ENCODE data around the gene HCFC1R1. TPM values are rescaled to one million over a fixed set of nuclear protein-coding genes. Genes with fewer than 3 reads are reported as not detected.
A peak's percentile ranks its signal among the peaks of the same experiment; 100 is the strongest.

The HCFC1R1 gene
- total RNA-seq, 1 experiment from 2014 or later: 28.1 TPM

- DNase-seq (ENCODE audit: low read depth): no peak
Observed at GRCh38 chr16:3001316-3001715, 22.4 kb downstream of the HCFC1R1 start.

- DNase-seq (ENCODE audit: low read depth): no peak
Observed at GRCh38 chr16:3000540-3000939, 23.2 kb downstream of the HCFC1R1 start.

GRCh38 chr16:2999929-3000328 lies 23.8 kb downstream of the HCFC1R1 start:
- no peak for DNase-seq (ENCODE audit: low read depth)

- DNase-seq (ENCODE audit: low read depth): no peak
Observed at GRCh38 chr16:2996298-2996697, 27.4 kb downstream of the HCFC1R1 start.

GRCh38 chr16:2992383-2993081 lies 31.2 kb downstream of the HCFC1R1 start:
- no peak for DNase-seq (ENCODE audit: low read depth)

GRCh38 chr16:2991566-2992261 lies 32.0 kb downstream of the HCFC1R1 start:
- DNase-seq (ENCODE audit: low read depth): no peak

- no peak for DNase-seq (ENCODE audit: low read depth)
Observed at GRCh38 chr16:2990891-2991290, 32.9 kb downstream of the HCFC1R1 start.

GRCh38 chr16:2988590-2989099 lies 35.1 kb downstream of the HCFC1R1 start:
- DNase-seq (ENCODE audit: low read depth): no peak

- no peak for DNase-seq (ENCODE audit: low read depth)
Observed at GRCh38 chr16:2987833-2988232, 35.9 kb downstream of the HCFC1R1 start.

GRCh38 chr16:2987286-2987685 lies 36.5 kb downstream of the HCFC1R1 start:
- no peak for DNase-seq (ENCODE audit: low read depth)

GRCh38 chr16:2986623-2987188 lies 37.0 kb downstream of the HCFC1R1 start:
- DNase-seq (ENCODE audit: low read depth): no peak

GRCh38 chr16:2985893-2986355 lies 37.8 kb downstream of the HCFC1R1 start:
- no peak for DNase-seq (ENCODE audit: low read depth)

GRCh38 chr16:2985462-2985861 lies 38.3 kb downstream of the HCFC1R1 start:
- DNase-seq (ENCODE audit: low read depth): no peak

GRCh38 chr16:2983706-2984136 lies 40.0 kb downstream of the HCFC1R1 start:
- peak; percentile 82 for DNase-seq (ENCODE audit: low read depth)

GRCh38 chr16:2982402-2982801 lies 41.3 kb downstream of the HCFC1R1 start:
- no peak for DNase-seq (ENCODE audit: low read depth)

GRCh38 chr16:2981899-2982250 lies 41.9 kb downstream of the HCFC1R1 start:
- DNase-seq (ENCODE audit: low read depth): no peak

GRCh38 chr16:2981177-2981898 lies 42.4 kb downstream of the HCFC1R1 start:
- no peak for DNase-seq (ENCODE audit: low read depth)

- DNase-seq (ENCODE audit: low read depth): peak; percentile 85
Observed at GRCh38 chr16:2980227-2981176, 43.2 kb downstream of the HCFC1R1 start, which contains the start of gene PKMYT1. Gene PKMYT1 (minus strand): TSS chr16:2980446. CDS start chr16:2979657, 789 bp downstream.

- no peak for DNase-seq (ENCODE audit: low read depth)
Observed at GRCh38 chr16:2979669-2980226, 44.0 kb downstream of the HCFC1R1 start.

- DNase-seq (ENCODE audit: low read depth): no peak
Observed at GRCh38 chr16:2977440-2977839, 46.3 kb downstream of the HCFC1R1 start.
